ENCODE results near the gene CHD9NB. TPM values are rescaled to one million over a fixed set of nuclear protein-coding genes. Genes with fewer than 3 reads are reported as not detected.
"Not testable (repeated sequence)": the region's sequence is repeated elsewhere in the genome, so short reads cannot be mapped to it uniquely, and the experiment has no call there.

The CHD9NB gene
- polyA plus RNA-seq, 3 donors = 0.45 to 4.3 (median 1.2) TPM

GRCh38 chr16:53085369-53085843, 32.7 kb upstream of the CHD9NB start:
- WGBS, 3 donors = 21 to 31% (median 21%) methylated on average over 4 of the region's 4 CpGs
- H3K27ac ChIP-seq (ENCODE audit: low read depth, low read length) = no peak overlapping the region

- WGBS, 3 donors = 65 to 83% (median 71%) methylated on average over 8 of the region's 8 CpGs
- H3K27ac ChIP-seq (ENCODE audit: low read depth, low read length) = no peak overlapping the region
Measured at GRCh38 chr16:53084746-53085334, 32.1 kb upstream of the CHD9NB start.

DNA sequence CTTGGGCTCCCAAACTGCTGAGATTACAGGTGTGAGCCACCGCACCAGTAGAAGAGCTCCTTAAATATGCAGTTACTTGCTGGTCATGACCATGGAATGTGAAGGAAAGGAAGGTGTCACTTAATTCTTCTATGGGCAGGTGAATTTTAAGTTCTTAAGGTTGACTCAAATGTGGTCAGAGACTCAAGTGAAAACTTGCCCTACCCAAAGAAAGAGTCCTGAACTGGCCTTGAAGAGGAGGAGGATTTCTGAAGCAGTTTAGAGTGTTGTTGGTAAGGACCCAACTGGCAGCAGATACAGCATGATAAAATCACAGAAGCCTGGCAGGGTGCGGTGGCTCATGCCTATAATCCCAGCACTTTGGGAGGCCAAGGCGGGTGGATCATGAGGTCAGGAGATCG, 31.4 kb upstream of the CHD9NB start:
- no peak overlapping the region for H3K27ac ChIP-seq (ENCODE audit: low read depth, low read length)
- WGBS, 3 donors = 72 to 88% (median 82%) methylated on average over 4 of the region's 4 CpGs

GRCh38 chr16:53083119-53083518, 30.4 kb upstream of the CHD9NB start:
- H3K27ac ChIP-seq (ENCODE audit: low read depth, low read length) = no peak overlapping the region
- WGBS, 3 donors = 49 to 88% (median 75%) methylated on average over 1 of the region's 1 CpG

DNA sequence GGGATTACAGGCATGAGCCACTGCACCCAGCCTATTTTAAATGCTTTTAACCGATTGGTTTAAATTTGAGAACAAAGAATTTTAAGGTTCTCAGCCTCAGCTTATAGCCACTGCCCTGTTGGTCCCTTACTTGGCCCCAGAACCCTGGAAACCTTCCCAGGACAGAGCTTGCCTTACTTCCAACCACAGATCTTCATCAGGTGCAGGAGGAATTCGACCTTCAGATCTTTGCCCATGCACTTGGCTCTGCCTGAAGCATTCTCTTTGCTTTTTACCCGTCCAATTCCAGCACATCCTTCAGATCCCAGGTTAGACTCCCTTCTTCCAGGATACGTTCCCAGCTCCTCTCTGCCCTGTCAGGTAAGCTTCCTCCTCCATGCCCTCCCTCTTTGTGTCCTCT, 29.8 kb upstream of the CHD9NB start:
- 61 to 89% (median 84%) methylated on average over 4 of the region's 4 CpGs for WGBS, 3 donors
- no peak overlapping the region for H3K27ac ChIP-seq (ENCODE audit: low read depth, low read length)

- H3K27ac ChIP-seq (ENCODE audit: low read depth, low read length) = no peak overlapping the region
- WGBS, 3 donors = 99 to 100% (median 99%) methylated on average over 3 of the region's 3 CpGs
Measured at GRCh38 chr16:53081686-53082407, 29.1 kb upstream of the CHD9NB start.

DNA sequence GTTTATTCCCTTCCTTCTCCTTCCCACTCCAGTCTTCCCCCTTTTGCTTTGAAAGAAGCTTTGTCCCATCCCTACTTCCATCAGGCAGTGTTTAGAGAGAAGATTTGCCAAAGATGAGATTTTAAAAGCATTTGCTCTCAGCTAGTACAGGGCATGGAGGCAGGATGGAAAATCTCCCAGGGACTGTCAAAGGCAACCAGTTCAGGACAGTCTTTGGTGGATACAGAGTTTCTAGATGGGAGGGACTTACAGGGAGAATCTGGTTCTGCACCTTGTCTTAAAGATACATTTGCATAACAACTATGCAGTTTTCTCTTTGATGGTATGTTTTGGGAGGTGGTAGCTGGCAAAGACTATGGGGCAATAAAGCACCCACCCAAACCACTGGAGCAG, 28.3 kb upstream of the CHD9NB start:
- H3K27ac ChIP-seq (ENCODE audit: low read depth, low read length) = no peak overlapping the region

- WGBS, 3 donors = 49 to 61% (median 55%) methylated on average over 8 of the region's 8 CpGs
Measured at GRCh38 chr16:53080345-53081031, 27.8 kb upstream of the CHD9NB start.

GRCh38 chr16:53078765-53079485, 26.2 kb upstream of the CHD9NB start:
- H3K27ac ChIP-seq (ENCODE audit: low read depth, low read length) = no peak overlapping the region
- 78 to 85% (median 79%) methylated on average over 6 of the region's 6 CpGs for WGBS, 3 donors

More at GRCh38 chr16:53080345-53081031, 27.8 kb upstream of the CHD9NB start:
- no peak overlapping the region for H3K27ac ChIP-seq (ENCODE audit: low read depth, low read length)

GRCh38 chr16:53078247-53078646, 25.6 kb upstream of the CHD9NB start:
- WGBS, 3 donors = 69 to 94% (median 92%) methylated on average over 2 of the region's 2 CpGs

DNA sequence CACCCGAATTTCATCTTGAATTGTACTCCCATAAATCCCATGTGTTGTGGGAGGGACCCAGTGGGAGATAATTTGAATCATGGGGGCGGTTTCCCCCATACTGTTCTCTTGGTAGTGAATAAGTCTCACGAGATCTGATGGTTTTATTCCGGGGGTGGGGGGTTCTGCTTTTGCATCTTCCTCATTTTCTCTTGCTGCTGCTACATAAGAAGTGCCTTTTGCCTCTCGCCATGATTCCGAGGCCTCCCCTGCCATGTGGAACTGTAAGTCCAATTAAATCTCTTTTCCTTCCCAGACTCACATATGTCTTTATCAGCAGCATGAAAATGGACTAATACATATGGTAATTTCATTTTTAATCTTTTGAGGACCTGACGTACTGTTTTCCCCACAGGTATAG, 22.8 kb upstream of the CHD9NB start:
- 78 to 94% (median 83%) methylated on average over 7 of the region's 7 CpGs for WGBS, 3 donors
- H3K27ac ChIP-seq (ENCODE audit: low read depth, low read length) = not testable (repeated sequence)

More at GRCh38 chr16:53078247-53078646, 25.6 kb upstream of the CHD9NB start:
- H3K27ac ChIP-seq (ENCODE audit: low read depth, low read length) = no peak overlapping the region

GRCh38 chr16:53074296-53074695, 21.6 kb upstream of the CHD9NB start:
- WGBS, 3 donors = 62 to 97% (median 65%) methylated on average over 3 of the region's 3 CpGs
- H3K27ac ChIP-seq (ENCODE audit: low read depth, low read length) = not testable (repeated sequence)

- WGBS, 3 donors = 77 to 92% (median 78%) methylated on average over 6 of the region's 6 CpGs
- no peak overlapping the region for H3K27ac ChIP-seq (ENCODE audit: low read depth, low read length)
Measured at GRCh38 chr16:53073022-53073421, 20.3 kb upstream of the CHD9NB start.

- H3K27ac ChIP-seq (ENCODE audit: low read depth, low read length) = no peak overlapping the region
- WGBS, 3 donors = 10 to 45% (median 15%) methylated on average over 6 of the region's 6 CpGs
Measured at GRCh38 chr16:53071748-53072301, 19.1 kb upstream of the CHD9NB start.

- WGBS, 3 donors = 74 to 89% (median 82%) methylated on average over 2 of the region's 2 CpGs
- H3K27ac ChIP-seq (ENCODE audit: low read depth, low read length) = no peak overlapping the region
Measured at GRCh38 chr16:53069772-53070171, 17.1 kb upstream of the CHD9NB start.

GRCh38 chr16:53068423-53068833, 15.7 kb upstream of the CHD9NB start:
- no peak overlapping the region for H3K27ac ChIP-seq (ENCODE audit: low read depth, low read length)

GRCh38 chr16:53067675-53068074, 15.0 kb upstream of the CHD9NB start:
- H3K27ac ChIP-seq (ENCODE audit: low read depth, low read length) = no peak overlapping the region
- 82 to 87% (median 84%) methylated on average over 2 of the region's 2 CpGs for WGBS, 3 donors

More at GRCh38 chr16:53068423-53068833, 15.7 kb upstream of the CHD9NB start:
- 69 to 87% (median 74%) methylated on average over 4 of the region's 4 CpGs for WGBS, 3 donors

DNA sequence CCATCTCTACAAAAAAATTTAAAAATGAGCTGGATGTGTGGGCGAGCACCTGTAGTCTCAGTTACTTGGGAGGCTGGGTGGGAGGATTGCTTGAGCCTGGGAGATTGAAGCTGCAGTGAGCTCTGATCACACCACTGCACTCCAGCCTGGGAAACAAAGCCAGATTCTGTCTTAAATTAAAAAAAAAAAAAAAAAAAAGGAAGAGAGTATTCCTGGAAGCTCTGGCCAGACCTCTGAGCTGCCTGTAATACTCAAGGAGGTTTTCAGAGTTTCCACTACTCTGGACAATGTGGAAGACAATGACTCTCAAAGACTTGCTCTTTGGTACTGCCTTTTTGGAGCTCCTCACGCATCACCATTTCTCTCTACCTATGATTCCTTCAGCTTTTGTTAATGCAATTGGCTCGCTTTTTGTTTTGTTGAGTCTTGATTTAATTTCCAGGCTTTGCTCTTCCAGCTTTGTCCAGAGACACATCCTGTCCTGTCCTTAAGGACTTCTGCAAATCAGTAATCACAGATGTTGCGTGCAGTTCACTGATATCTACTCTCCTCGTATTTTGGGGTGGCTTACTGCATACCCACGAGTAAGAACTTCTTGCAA, 12.9 kb upstream of the CHD9NB start:
- no peak overlapping the region for H3K27ac ChIP-seq (ENCODE audit: low read depth, low read length)
- WGBS, 3 donors = 47 to 82% (median 60%) methylated on average over 6 of the region's 6 CpGs
